ENCODE data around the gene TBC1D5. TPM values are rescaled to one million over a fixed set of nuclear protein-coding genes. Genes with fewer than 3 reads are reported as not detected.

TBC1D5 gene
- total and polyA plus RNA-seq, 2 of the 4 experiments (the other 2 are of a cell fraction), result 16.4 to 57.0 TPM

- Histone ChIP-seq H3K56ac (ENCODE audit: extremely low read depth, insufficient read depth, low read length) (no peak overlapping the region), H3K4me1 (ENCODE audit: control insufficient read depth, insufficient read depth, low read length) (no peaks in the 10 kb centered on the region), H2AK9ac (replicated peaks; ENCODE audit: low read depth, low read length, poor library complexity) (no peak overlapping the region), H3K4me2 (ENCODE audit: low read depth, low read length) (no peak overlapping the region), H3K36me3 (ENCODE audit: control insufficient read depth, insufficient read depth, low read length) (no peaks in the 10 kb centered on the region), H2AFZ (replicated peaks; ENCODE audit: low read length, poor library complexity) (no peak overlapping the region), H2AK5ac (ENCODE audit: low read depth, low read length) (no peak overlapping the region), H3K18ac (ENCODE audit: low read depth, low read length) (no peak overlapping the region), H2BK20ac (ENCODE audit: low read depth, low read length) (no peak overlapping the region), H3K9ac (ENCODE audit: low read depth, low read length) (no peak overlapping the region), H2BK5ac (ENCODE audit: low read depth, low read length, poor library complexity, severe bottlenecking) (no peak overlapping the region), H3K27ac (ENCODE audit: insufficient read depth, low read length) (no peak overlapping the region), H3K9me3 (ENCODE audit: control insufficient read depth, insufficient read depth, low read length) (no peaks in the 10 kb centered on the region), H4K20me1 (ENCODE audit: insufficient read depth, low read length) (no peaks in the 10 kb centered on the region), H4K91ac (ENCODE audit: insufficient read depth, low read depth, low read length) (no peak overlapping the region), H3K27me3 (ENCODE audit: control insufficient read depth, insufficient read depth, low read length) (peaks cover 8% of the 10 kb centered on the region), H3K79me1 (ENCODE audit: low read depth in 1 of 2, low read length in 2 of 2) (no peaks in the 10 kb centered on the region), H3K4ac (ENCODE audit: low read depth, low read length) (no peak overlapping the region), H2BK15ac (ENCODE audit: low read depth, low read length) (no peak overlapping the region), H3K14ac (replicated peaks; ENCODE audit: low read depth, low read length) (no peak overlapping the region), H2BK120ac (ENCODE audit: low read depth, low read length) (no peak overlapping the region), H3K4me3 (ENCODE audit: insufficient read depth, low read depth, low read length) (no peak overlapping the region), H3K23ac (ENCODE audit: low read depth, low read length) (no peak overlapping the region), H4K5ac (ENCODE audit: low read depth, low read length) (no peak overlapping the region), H3K9me1 (ENCODE audit: insufficient read depth, low read length) (no peaks in the 10 kb centered on the region), H4K8ac (ENCODE audit: low read depth in 2 of 2, low read length in 2 of 2) (no peak overlapping the region)
- DNase-seq (no peak), ATAC-seq (ENCODE audit: low read depth) (no peak)
- BruUV-seq (replicated peaks), result no TSS peak
- in situ Hi-C loops (cut with MboI; ENCODE audit: low sequenced_read_pairs), result no loop called here
- WGBS, 2 experiments (ENCODE audit: extremely low coverage in 2 of 2, insufficient read length in 1 of 2), result no CpG with 5 or more reads among the region's 7 CpGs
- ChIA-PET CTCF (no interaction called here), POLR2A (ENCODE audit: unreplicated experiment) (no interaction called here)
- dilution Hi-C loops (cut with HindIII; ENCODE audit: low sequenced_read_pairs, unreplicated experiment), result no loop called here
- intact Hi-C loops (cut with micrococcal nuclease), result no loop called here
- TF ChIP-seq MXI1 (IDR thresholded peaks at IDR 0.05; ENCODE audit: borderline replicate concordance, low read depth, low read length) (no peak), CHD1 (IDR thresholded peaks at IDR 0.05; ENCODE audit: low read depth, low read length) (no peak), SMC3 (IDR thresholded peaks at IDR 0.05; ENCODE audit: low read depth, low read length) (no peak), CEBPB (IDR thresholded peaks at IDR 0.05; ENCODE audit: low read depth, low read length) (no peak), RAD21 (IDR thresholded peaks at IDR 0.05; ENCODE audit: low read length) (no peak), RCOR1 (IDR thresholded peaks at IDR 0.05; ENCODE audit: insufficient replicate concordance, low read length) (no peak), FOS (IDR thresholded peaks at IDR 0.05; ENCODE audit: low read depth, low read length) (no peak)
Observed at GRCh38 chr3:17138246-17139039, 604.0 kb downstream of the TBC1D5 start.

Data from IMR-90 (cell line).